IMR-90 (cell line): ENCODE data around the gene TUSC1.

Source experiments
- CTCF ChIP-seq: conservative IDR thresholded peaks from 2 replicates; pipeline ENCODE4 v1.5.1; 2012; ENCODE audit warnings: mild to moderate bottlenecking, low read depth, low read length, improper control_type of control experiment
- POLR2A ChIP-seq: IDR thresholded peaks from 2 replicates; pipeline ENCODE4 v1.6.1; 2012; ENCODE audit warnings: mild to moderate bottlenecking, low read depth, low read length
- RFX5 ChIP-seq: IDR thresholded peaks from 2 replicates; pipeline ENCODE4 v1.8.0; 2012; ENCODE audit warnings: low read depth, mild to moderate bottlenecking, low read length, moderate library complexity

GRCh38 chr9:25704800-25705199, 26.6 kb upstream of the TUSC1 start:
- TF ChIP-seq CTCF (no peak), RFX5 (no peak), POLR2A (no peak)
